CD4-positive, alpha-beta T cell (primary cell): ENCODE data around the gene UXS1. TPM values are rescaled to one million over a fixed set of nuclear protein-coding genes. Genes with fewer than 3 reads are reported as not detected.
A peak's percentile ranks its signal among the peaks of the same experiment; 100 is the strongest.

Experiments
- ATAC-seq: fragments of 200-7000 bp; cut with Tn5 transposase; one replicate; pipeline ENCODE4 v1.10.0; 2022; ENCODE audit warnings: mild to moderate bottlenecking; ENCODE audit not compliant: poor library complexity
- CTCF ChIA-PET: fragments of 350-600 bp; sonication (Branson Sonifier 250); formaldehyde crosslinking; loops from one replicate; lab custom pipeline; 2021; ENCODE audit warnings: antibody characterized with exemption, inconsistent platforms; lab: Charles Lee
- POLR2A ChIA-PET: fragments of 350-600 bp; sonication (Branson Sonifier 250); formaldehyde crosslinking; loops from one replicate; lab custom pipeline; 2021; ENCODE audit warnings: antibody characterized with exemption, inconsistent platforms; lab: Charles Lee
- DNase-seq, 14 experiments: peaks; one replicate each; pipeline ENCODE4 v3.0.0-alpha.2; 2013 to 2020; ENCODE audit warnings: mixed read lengths in 2 of 14
- H3K27ac ChIP-seq, 2 donors: one replicate each; pipeline versions ENCODE4 v1.5.1 to v1.7.0; 2013; ENCODE audit warnings: low read length in 2 of 2, low read depth in 1 of 2, mild to moderate bottlenecking in 1 of 2
- H3K27me3 ChIP-seq, 2 experiments: 1 replicate in 1 of 2; 2 replicates in 1 of 2; pipeline versions ENCODE4 v1.6.1 to v1.7.0; 2013; ENCODE audit warnings: low read length in 2 of 2, control low read depth in 1 of 2, mild to moderate bottlenecking in 1 of 2, moderate library complexity in 1 of 2; ENCODE audit not compliant: insufficient read depth in 2 of 2, control insufficient read depth in 1 of 2
- H3K36me3 ChIP-seq: one replicate; pipeline ENCODE4 v1.6.1; 2013; ENCODE audit warnings: low read length, control low read depth; ENCODE audit not compliant: insufficient read depth
- H3K4me1 ChIP-seq: one replicate; pipeline ENCODE4 v1.6.1; 2013; ENCODE audit warnings: low read length, control low read depth; ENCODE audit not compliant: insufficient read depth
- H3K4me3 ChIP-seq: one replicate; pipeline ENCODE4 v1.5.1; 2013; ENCODE audit warnings: mild to moderate bottlenecking, low read length, moderate library complexity
- H3K9me3 ChIP-seq, 2 experiments: 1 replicate in 1 of 2; 2 replicates in 1 of 2; pipeline versions ENCODE4 v1.6.1 to v1.7.0; 2013; ENCODE audit warnings: low read length in 2 of 2, mild to moderate bottlenecking in 2 of 2, control low read depth in 1 of 2, moderate library complexity in 1 of 2; ENCODE audit not compliant: control insufficient read depth in 1 of 2, insufficient read depth in 1 of 2
- H3K27ac Mint-ChIP-seq: one replicate; pipeline ENCODE4 v1.8.0; 2020; ENCODE audit warnings: mixed read lengths
- H3K27me3 Mint-ChIP-seq: one replicate; pipeline ENCODE4 v1.8.0; 2021; ENCODE audit warnings: mixed read lengths
- H3K36me3 Mint-ChIP-seq: one replicate; pipeline ENCODE4 v1.8.0; 2021; ENCODE audit warnings: low read depth, mixed read lengths
- H3K4me1 Mint-ChIP-seq: one replicate; pipeline ENCODE4 v1.8.0; 2021; ENCODE audit warnings: low read depth, mixed read lengths
- H3K4me3 Mint-ChIP-seq: one replicate; pipeline ENCODE4 v1.8.0; 2020; ENCODE audit warnings: mild to moderate bottlenecking, mixed read lengths
- H3K9me3 Mint-ChIP-seq: one replicate; pipeline ENCODE4 v1.8.0; 2020; ENCODE audit warnings: mixed read lengths
- intact Hi-C, 2 experiments: fragments of 100-400 bp; cut with DNase I in 1 of 2; cut with micrococcal nuclease in 1 of 2; formaldehyde crosslinking; loops; one replicate each; pipeline versions ENCODE4 v1.15.1 to v1.9.0; 2023 to 2025; cut with DNase I, micrococcal nuclease
- total RNA-seq, 174 experiments: library from RNA in 2 of 174; stranded (reverse) in 2 of 174; gene quantifications; one replicate each; pipeline ENCODE4 v1.2.3 and lab custom pipeline; 2021 to 2026
- TF ChIP-seq, protein P1 (sequence below): fragments of 200-600 bp; IDR thresholded peaks from one replicate; pipeline ENCODE4 v1.8.0; 2022; ENCODE audit warnings: antibody characterized with exemption, mild to moderate bottlenecking

UXS1 gene
- total RNA-seq, 2 experiments from 2014 or later = 59.3 to 67.1 TPM

DNA sequence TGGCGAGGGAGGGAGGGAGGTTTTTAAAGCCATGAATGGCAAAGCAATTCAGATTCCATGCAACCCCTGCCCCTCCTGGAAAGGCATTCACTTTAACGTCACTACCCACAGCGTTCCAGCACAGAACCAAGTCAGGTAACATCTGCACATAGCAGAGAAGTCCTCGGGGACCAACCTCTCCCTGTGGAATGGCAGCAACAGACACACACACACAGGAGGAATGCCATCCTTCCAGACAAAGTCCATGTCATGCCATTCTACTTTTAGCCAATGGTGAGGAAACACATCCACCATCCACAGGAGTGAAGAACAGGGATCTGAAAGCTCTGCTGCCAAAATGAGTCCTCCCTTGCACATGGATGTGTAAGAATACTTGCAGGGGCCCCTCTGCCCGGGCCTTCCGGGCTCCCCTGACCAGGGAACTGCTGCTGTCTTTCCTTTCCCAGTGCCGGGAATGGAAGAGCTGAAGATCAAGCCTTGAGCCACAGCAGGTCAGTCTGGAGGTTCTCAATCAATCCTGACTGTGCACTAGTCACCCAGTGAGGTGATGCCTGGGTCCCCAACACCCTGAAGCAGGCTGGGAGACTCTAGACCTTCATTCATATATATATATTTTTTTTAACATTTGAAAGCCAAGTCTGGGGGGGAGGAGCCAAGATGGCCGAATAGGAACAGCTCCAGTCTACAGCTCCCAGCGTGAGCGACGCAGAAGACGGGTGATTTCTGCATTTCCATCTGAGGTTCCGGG, 63.7 kb downstream of the UXS1 start:
- H3K4me1 ChIP-seq = peaks cover 8% of the 10 kb centered on the region
- peaks cover 46% of the 10 kb centered on the region for H3K36me3 ChIP-seq
- H3K27me3 ChIP-seq = no peaks in the 10 kb centered on the region
- ChIA-PET POLR2A (no interaction called here), CTCF (no interaction called here)
- H3K4me3 ChIP-seq = no peak overlapping the region
- H3K36me3 Mint-ChIP-seq = peaks cover 47% of the 10 kb centered on the region
- no peaks in the 10 kb centered on the region for H3K9me3 ChIP-seq
- intact Hi-C loops = no loop called here
- TF ChIP-seq, protein P1, sequence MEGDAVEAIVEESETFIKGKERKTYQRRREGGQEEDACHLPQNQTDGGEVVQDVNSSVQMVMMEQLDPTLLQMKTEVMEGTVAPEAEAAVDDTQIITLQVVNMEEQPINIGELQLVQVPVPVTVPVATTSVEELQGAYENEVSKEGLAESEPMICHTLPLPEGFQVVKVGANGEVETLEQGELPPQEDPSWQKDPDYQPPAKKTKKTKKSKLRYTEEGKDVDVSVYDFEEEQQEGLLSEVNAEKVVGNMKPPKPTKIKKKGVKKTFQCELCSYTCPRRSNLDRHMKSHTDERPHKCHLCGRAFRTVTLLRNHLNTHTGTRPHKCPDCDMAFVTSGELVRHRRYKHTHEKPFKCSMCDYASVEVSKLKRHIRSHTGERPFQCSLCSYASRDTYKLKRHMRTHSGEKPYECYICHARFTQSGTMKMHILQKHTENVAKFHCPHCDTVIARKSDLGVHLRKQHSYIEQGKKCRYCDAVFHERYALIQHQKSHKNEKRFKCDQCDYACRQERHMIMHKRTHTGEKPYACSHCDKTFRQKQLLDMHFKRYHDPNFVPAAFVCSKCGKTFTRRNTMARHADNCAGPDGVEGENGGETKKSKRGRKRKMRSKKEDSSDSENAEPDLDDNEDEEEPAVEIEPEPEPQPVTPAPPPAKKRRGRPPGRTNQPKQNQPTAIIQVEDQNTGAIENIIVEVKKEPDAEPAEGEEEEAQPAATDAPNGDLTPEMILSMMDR = no peak
- peak overlapping the region; percentile 45 for H3K4me3 Mint-ChIP-seq
- H3K27ac ChIP-seq = no peak overlapping the region
- H3K27ac Mint-ChIP-seq = peak overlapping the region; percentile 24
- DNase-seq (no peak), ATAC-seq (no peak)
- peaks cover 24% of the 10 kb centered on the region for H3K4me1 Mint-ChIP-seq
- no peaks in the 10 kb centered on the region for H3K9me3 Mint-ChIP-seq
- H3K27me3 Mint-ChIP-seq = no peaks in the 10 kb centered on the region

DNA sequence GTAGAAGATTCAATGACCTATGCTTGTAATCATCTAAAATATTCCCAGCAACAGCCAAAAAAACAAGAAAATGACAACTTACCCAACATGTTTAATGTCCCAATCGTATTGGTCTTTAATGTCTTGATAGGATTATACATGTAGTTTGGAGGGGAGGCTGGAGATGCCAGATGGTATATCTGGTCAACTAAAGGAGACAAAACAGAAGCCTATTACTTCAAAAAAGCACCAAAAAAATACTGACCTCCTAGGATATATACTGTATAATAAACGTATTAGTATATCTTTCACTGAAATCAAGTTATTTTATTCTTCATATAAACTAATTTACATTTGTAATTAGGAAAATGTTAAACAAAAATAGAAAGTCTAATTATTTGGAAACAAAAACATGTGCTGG, 64.5 kb downstream of the UXS1 start:
- H3K9me3 Mint-ChIP-seq = no peaks in the 10 kb centered on the region
- Histone ChIP-seq H3K4me3 (no peak overlapping the region), H3K27me3 (no peaks in the 10 kb centered on the region), H3K36me3 (peaks cover 54% of the 10 kb centered on the region), H3K9me3 (no peaks in the 10 kb centered on the region), H3K27ac (no peak overlapping the region), H3K4me1 (peaks cover 8% of the 10 kb centered on the region)
- peaks cover 55% of the 10 kb centered on the region for H3K36me3 Mint-ChIP-seq
- H3K27ac Mint-ChIP-seq = peak overlapping the region; percentile 24
- intact Hi-C loops = no loop called here
- POLR2A ChIA-PET = no interaction called here
- TF ChIP-seq, protein P1 = no peak
- no peak overlapping the region for H3K4me3 Mint-ChIP-seq
- ATAC-seq (no peak), DNase-seq (no peak)
- CTCF ChIA-PET = no interaction called here
- H3K4me1 Mint-ChIP-seq = peaks cover 24% of the 10 kb centered on the region
- no peaks in the 10 kb centered on the region for H3K27me3 Mint-ChIP-seq

DNA sequence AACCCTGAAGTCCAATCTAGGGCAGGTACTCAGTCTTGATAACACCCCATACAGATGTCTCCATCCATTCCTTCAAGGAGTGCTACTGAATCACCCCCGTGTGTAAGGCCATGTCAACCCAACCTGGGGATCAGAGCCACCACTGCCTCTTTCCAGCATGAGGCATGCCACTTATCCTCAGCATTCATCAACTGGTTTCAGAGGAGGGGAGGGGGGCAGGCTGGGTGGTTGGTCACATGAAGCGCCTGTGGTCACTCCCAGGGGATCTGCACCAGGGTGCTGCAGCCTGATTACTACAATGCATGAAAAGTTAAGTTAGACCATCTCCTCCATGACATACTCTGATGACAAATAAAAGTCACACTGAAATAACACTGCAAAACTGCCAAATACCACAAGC, 65.0 kb downstream of the UXS1 start:
- Histone ChIP-seq H3K4me3 (no peak overlapping the region), H3K4me1 (peaks cover 8% of the 10 kb centered on the region), H3K36me3 (peaks cover 58% of the 10 kb centered on the region), H3K27ac (no peak overlapping the region), H3K9me3 (no peaks in the 10 kb centered on the region), H3K27me3 (no peaks in the 10 kb centered on the region)
- ATAC-seq (no peak), DNase-seq (no peak)
- intact Hi-C loops = no loop called here
- TF ChIP-seq, protein P1 = no peak
- Mint-ChIP-seq H3K4me3 (no peak overlapping the region), H3K27ac (peak overlapping the region; percentile 24), H3K9me3 (no peaks in the 10 kb centered on the region), H3K4me1 (peaks cover 24% of the 10 kb centered on the region), H3K36me3 (peaks cover 60% of the 10 kb centered on the region), H3K27me3 (no peaks in the 10 kb centered on the region)
- ChIA-PET POLR2A (no interaction called here), CTCF (no interaction called here)
